K562 (cell line): ENCODE results near the gene TMEM218. TPM values are rescaled to one million over a fixed set of nuclear protein-coding genes. Genes with fewer than 3 reads are reported as not detected.

Source experiments
- ATAC-seq: fragments of 200-7000 bp; cut with Tn5 transposase; 3 replicates; pipeline ENCODE4 v1.9.1; 2020; ENCODE audit warnings: moderate library complexity
- BruUV-seq: library from RNA; stranded (reverse); fragments of 400-500 nt; replicated peaks from 2 replicates; lab custom pipeline; 2021; lab: Mats Ljungman, UMichigan
- CTCF ChIA-PET: fragments of 300-600 bp; formaldehyde crosslinking; extraction: SDS; loops from one replicate; lab custom pipeline; 2021; ENCODE audit warnings: low intra/inter-chr PET ratio; lab: Yijun Ruan, JAX
- POLR2A ChIA-PET: fragments of 300-600, 350-650 bp; sonication (Branson Sonifier 250); formaldehyde crosslinking; extraction: SDS; loops from one replicate; lab custom pipeline; 2021; ENCODE audit warnings: antibody characterized with exemption, inconsistent platforms; lab: Yijun Ruan, JAX
- DNase-seq, 4 experiments: peaks; one replicate each; pipeline versions ENCODE4 v3.0.0 to v3.0.0-alpha.2; 2011 to 2018; ENCODE audit warnings: low spot score in 3 of 4, mixed read lengths in 3 of 4; ENCODE audit errors: extremely low read depth in 1 of 4
- FAIRE-seq: peaks from 2 replicates; lab custom pipeline; 2011; peaks lifted over from hg19 to GRCh38; lab: Jason Lieb, UNC
- H2AFZ ChIP-seq: 2 replicates; pipeline ENCODE4 v1.6.0; 2011; ENCODE audit warnings: low read depth, low read length, control low read depth, inconsistent platforms
- H3K27ac ChIP-seq: fragments of 200-600 bp; 3 replicates; pipeline ENCODE4 v1.8.0; 2011; ENCODE audit warnings: low read depth, mild to moderate bottlenecking, control low read depth, inconsistent platforms, low read length, moderate library complexity, mixed read lengths; ENCODE audit errors: extremely low read depth
- H3K27me3 ChIP-seq, 2 experiments: fragments of 300-600 bp in 1 of 2; 2 replicates in 1 of 2; 3 replicates in 1 of 2; pipeline versions ENCODE4 v1.6.0 to v1.8.0; 2011; ENCODE audit warnings: inconsistent platforms in 2 of 2, low read length in 2 of 2, mild to moderate bottlenecking in 1 of 2, mixed read lengths in 1 of 2, moderate library complexity in 1 of 2; ENCODE audit not compliant: control insufficient read depth in 2 of 2, insufficient read depth in 2 of 2
- H3K36me3 ChIP-seq: fragments of 300-600 bp; 3 replicates; pipeline ENCODE4 v1.8.0; 2011; ENCODE audit warnings: mild to moderate bottlenecking, low read length, inconsistent platforms; ENCODE audit not compliant: control insufficient read depth, insufficient read depth
- H3K4me1 ChIP-seq, 2 experiments: fragments of 200-600 bp in 1 of 2; replicated peaks in 1 of 2; 2 replicates in 1 of 2; 3 replicates in 1 of 2; pipeline versions ENCODE4 v1.5.1 to v1.8.0; 2011; ENCODE audit warnings: inconsistent platforms in 2 of 2, low read length in 2 of 2, mild to moderate bottlenecking in 1 of 2, mixed read lengths in 1 of 2, moderate library complexity in 1 of 2; ENCODE audit not compliant: control insufficient read depth in 2 of 2, insufficient read depth in 2 of 2
- H3K4me2 ChIP-seq: 2 replicates; pipeline ENCODE4 v1.6.1; 2011; ENCODE audit warnings: low read length, control low read depth, inconsistent platforms, mixed read lengths; ENCODE audit not compliant: insufficient read depth
- H3K4me3 ChIP-seq: fragments of 200-600 bp; sonication (generic), shearing (Covaris generic); 2 replicates; pipeline ENCODE4 v1.5.1; 2016; ENCODE audit warnings: control low read depth, inconsistent platforms
- H3K79me2 ChIP-seq: fragments of 200-600 bp; 3 replicates; pipeline ENCODE4 v1.8.0; 2011; ENCODE audit warnings: low read length, inconsistent platforms; ENCODE audit not compliant: control insufficient read depth, insufficient read depth
- H3K9ac ChIP-seq, 2 experiments: 2 replicates each; pipeline versions ENCODE4 v1.6.0 to v1.6.1; 2011; ENCODE audit warnings: low read depth in 2 of 2, low read length in 2 of 2, control low read depth in 1 of 2, inconsistent platforms in 1 of 2, mild to moderate bottlenecking in 1 of 2, mixed read lengths in 1 of 2; ENCODE audit not compliant: insufficient read depth in 1 of 2
- H3K9me1 ChIP-seq: one replicate; pipeline ENCODE4 v1.6.0; 2011; ENCODE audit warnings: inconsistent platforms, mild to moderate bottlenecking, low read length, moderate library complexity; ENCODE audit not compliant: control insufficient read depth, insufficient read depth
- H3K9me3 ChIP-seq: replicated peaks from 2 replicates; pipeline ENCODE4 v1.5.1; 2011; ENCODE audit warnings: low read depth, low read length, inconsistent platforms; ENCODE audit not compliant: control insufficient read depth, insufficient read depth
- H4K20me1 ChIP-seq: replicated peaks from 2 replicates; pipeline ENCODE4 v1.6.1; 2011; ENCODE audit warnings: low read length, inconsistent platforms, mixed read lengths; ENCODE audit not compliant: control insufficient read depth, insufficient read depth
- EP300 ChIP-seq: IDR thresholded peaks from 2 replicates; pipeline ENCODE4 v1.6.1; 2012; ENCODE audit warnings: low read length, improper control_type of control experiment
- MEF2D ChIP-seq: conservative IDR thresholded peaks from 2 replicates; pipeline ENCODE4 v1.6.1; 2016; ENCODE audit warnings: low read depth, missing genetic modification characterization, missing compliant biosample characterization
- MITF ChIP-seq: IDR thresholded peaks from 2 replicates; pipeline ENCODE4 v1.6.1; 2014; ENCODE audit warnings: antibody characterized with exemption
- MLX ChIP-seq, 2 experiments: fragments of 450-650 bp in 1 of 2; sonication (generic) in 1 of 2; formaldehyde crosslinking; conservative IDR thresholded peaks; 2 replicates each; pipeline versions ENCODE4 v1.4.0 to v1.8.1; 2020 to 2022; ENCODE audit warnings: mild to moderate bottlenecking in 1 of 2, missing genetic modification reagents in 1 of 2
- NCOA6 ChIP-seq: fragments of 450-650 bp; IDR thresholded peaks from 2 replicates; pipeline ENCODE4 v1.6.1; 2017; ENCODE audit warnings: mild to moderate bottlenecking
- SREBF1 ChIP-seq: fragments of 150-350 bp; IDR thresholded peaks from 2 replicates; pipeline ENCODE4 v1.6.1; 2014; ENCODE audit warnings: antibody characterized with exemption, low read depth, low read length, borderline replicate concordance
- SRF ChIP-seq, 2 experiments: fragments of 250-450, 450-650 bp in 1 of 2; sonication (Bioruptor Pico) in 1 of 2; sonication (generic) in 1 of 2; formaldehyde crosslinking; IDR thresholded peaks; 2 replicates each; pipeline versions ENCODE4 v1.5.0 to v1.5.1; 2020 to 2022; ENCODE audit warnings: mild to moderate bottlenecking in 1 of 2, missing genetic modification reagents in 1 of 2
- YBX1 ChIP-seq: fragments of 450-650 bp; IDR thresholded peaks from 2 replicates; pipeline ENCODE4 v1.7.1; 2016; ENCODE audit warnings: mild to moderate bottlenecking
- ZBTB43 ChIP-seq: sonication (generic); formaldehyde crosslinking; IDR thresholded peaks from 2 replicates; pipeline ENCODE4 v1.8.0; 2023; ENCODE audit warnings: mild to moderate bottlenecking, missing genetic modification reagents
- ZNF431 ChIP-seq: sonication (generic); formaldehyde crosslinking; IDR thresholded peaks from 2 replicates; pipeline ENCODE4 v1.8.0; 2022; ENCODE audit warnings: mild to moderate bottlenecking, missing genetic modification reagents
- ZNF79 ChIP-seq: fragments of 250-450 bp; sonication (Bioruptor Pico); IDR thresholded peaks from 2 replicates; pipeline ENCODE4 v1.4.0; 2020; ENCODE audit warnings: low read depth, mild to moderate bottlenecking, moderate library complexity
- WGBS: fragments of 100-300 bp; shearing (Covaris generic); methylation state at CpG from one replicate; pipeline ENCODE4 v1.1.6; 2016; ENCODE audit warnings: low coverage, mixed read lengths; ENCODE audit not compliant: insufficient coverage; ENCODE audit errors: missing lambda C conversion rate; 5-methylcytosine and 5-hydroxymethylcytosine counted together
- in situ Hi-C: fragments of 300-500 bp; cut with MboI; formaldehyde crosslinking; loops from 4 replicates; pipeline ENCODE4 v1.15.0; 2018; ENCODE audit warnings: inconsistent platforms, mixed read lengths
- intact Hi-C: fragments of 100-400 bp; cut with micrococcal nuclease; formaldehyde crosslinking; loops from 2 replicates; pipeline ENCODE4 v1.14.2; 2022
- polyA plus RNA-seq, 8 experiments: library from polyadenylated mRNA; depleted of rRNA in 4 of 8; stranded (reverse) in 5 of 8; unstranded in 3 of 8; fragments of >200 nt; fragmentation: Nextera tagmentation in 2 of 8; fragmentation: Illumina TruSeq in 1 of 8; extraction: Ambion mirVana in 2 of 8; extraction: Trizol in 1 of 8; gene quantifications; 2 replicates each; pipeline versions ENCODE4 v1.2.1 to v1.2.3, GENCODE V29; 2011 to 2014; ENCODE audit warnings: inconsistent platforms in 1 of 8, missing spikeins in 1 of 8
- total RNA-seq, 7 experiments: library from RNA; depleted of rRNA in 6 of 7; stranded (reverse); fragments of >200 nt in 6 of 7; fragmentation: Illumina TruSeq in 2 of 7; extraction: Trizol in 2 of 7; gene quantifications; 2 replicates each; pipeline versions ENCODE4 v1.2.1 to v1.2.3, GENCODE V29; 2011 to 2021; ENCODE audit warnings: low replicate concordance in 1 of 7

The TMEM218 gene
- total and polyA plus RNA-seq, 9 of the 15 experiments (the other 6 are each of a cell fraction or from before 2014, with no cell fraction given): 13.4 to 32.2 (median 25.4) TPM

- H3K27me3 ChIP-seq: peaks cover 38 to 59% of the 10 kb centered on the region in 2 experiments; a peak in 4 of 5 replicates
- intact Hi-C loops: loop anchor here (5.0 kb wide), 1 partner anchor 208 kb away; no protein-coding TSS in a partner anchor
- H2AFZ ChIP-seq: no peak overlapping the region
- in situ Hi-C loops: no loop called here
- H3K4me1 ChIP-seq: peaks cover 0 to 7% of the 10 kb centered on the region in 2 experiments; a peak in 2 of 5 replicates
- no peaks in the 10 kb centered on the region for H3K9me1 ChIP-seq
- H3K27ac ChIP-seq: no peak overlapping the region
- TF ChIP-seq MEF2D (tag): no peak
- no peak for TF ChIP-seq MITF
- no peak for TF ChIP-seq YBX1
- no peak for TF ChIP-seq SREBF1
- TF ChIP-seq ZBTB43 (CRISPR knock-in tag): no peak
- TF ChIP-seq MLX (CRISPR knock-in tag; conservative IDR thresholded peaks at IDR 0.05): no peak
- TF ChIP-seq EP300: no peak
- no peak for TF ChIP-seq NCOA6
- TF ChIP-seq ZNF431 (CRISPR knock-in tag): no peak
- TF ChIP-seq ZNF79 (CRISPR knock-in tag): no peak
- no peak for TF ChIP-seq SRF (CRISPR knock-in tag; IDR thresholded peaks at IDR 0.05)
- 0% methylated on average over 3 of the region's 3 CpGs for WGBS
- no TSS peak for BruUV-seq
- POLR2A ChIA-PET: no interaction called here
- H3K4me2 ChIP-seq: no peak overlapping the region
- CTCF ChIA-PET: interaction anchor here (0.7 kb wide), 1 partner anchor 216 kb away, joined by 3 read pairs; no protein-coding TSS in a partner anchor
- no peaks in the 10 kb centered on the region for H3K9me3 ChIP-seq
- FAIRE-seq: no peak
- ATAC-seq: no peak
- no peak overlapping the region for H3K9ac ChIP-seq
- no peaks in the 10 kb centered on the region for H4K20me1 ChIP-seq
- H3K36me3 ChIP-seq: no peaks in the 10 kb centered on the region
- DNase-seq: no peak
- no peak overlapping the region for H3K4me3 ChIP-seq
- no peaks in the 10 kb centered on the region for H3K79me2 ChIP-seq
Observed at GRCh38 chr11:125139778-125140177, 28.4 kb upstream of the TMEM218 start.
